ENCODE data around the gene AGBL4. TPM values are rescaled to one million over a fixed set of nuclear protein-coding genes. Genes with fewer than 3 reads are reported as not detected.

AGBL4 gene
- polyA plus RNA-seq: 4.8 and 5.3 TPM in 2 replicates

GRCh38 chr1:50023292-50024159 is at the start of gene AGBL4:
Gene AGBL4 (minus strand): TSS chr1:50023954.

DNA sequence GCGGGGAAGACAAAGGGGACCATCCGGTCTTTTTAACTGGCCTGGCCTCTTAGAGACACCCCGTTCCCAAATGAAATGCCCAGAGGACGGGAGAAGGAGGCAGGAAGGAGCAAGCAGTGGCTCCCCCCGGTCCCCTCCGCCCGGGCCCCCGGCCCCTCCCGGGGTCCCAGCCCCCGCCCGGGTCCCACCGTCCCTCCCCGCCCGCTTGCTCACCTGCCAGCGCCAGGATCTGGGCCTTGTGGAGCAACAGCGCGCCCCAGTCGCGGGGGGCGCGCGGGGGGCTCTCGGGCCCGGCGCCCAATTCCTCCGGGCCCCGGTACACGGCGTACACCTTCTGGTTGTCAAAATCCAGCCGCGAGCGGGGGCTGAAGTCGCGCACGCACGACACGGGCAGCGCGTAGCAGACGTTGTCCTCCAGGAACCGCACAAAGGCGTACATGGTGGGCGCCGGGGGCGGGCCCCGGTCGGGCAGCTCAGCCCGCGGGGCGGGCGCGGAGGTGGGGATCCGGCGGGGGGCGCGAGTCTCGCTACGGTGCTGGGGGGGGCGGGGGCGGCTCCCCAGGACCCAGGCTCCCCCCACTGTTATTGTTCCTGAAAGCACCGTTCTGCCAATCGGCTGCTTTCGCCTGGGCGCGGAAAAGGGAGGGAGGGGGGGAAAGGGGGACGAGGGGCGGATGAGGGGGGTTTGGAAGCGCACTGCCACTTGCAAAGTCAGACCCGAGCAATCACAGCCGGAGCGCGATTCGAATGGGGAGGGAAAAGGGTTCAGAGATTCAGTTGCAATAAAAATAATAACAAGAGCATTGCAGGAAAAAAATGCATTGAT is 1247.1 kb downstream of the AGBL4 start, which contains the start of gene BEND5:
Gene BEND5, minus strand, starts transcription at position 499 of the 826 bp plus-strand sequence. Its CDS starts 60 bp downstream, at position 439.

Other genes with a start within 250 kb of the AGBL4 start
- gene ELAVL4, start 85.0 kb upstream of the AGBL4 start, polyA plus RNA-seq: 1.5 and 39.6 TPM in 2 replicates